Measurements from ENCODE around the gene PEX11G. TPM values are rescaled to one million over a fixed set of nuclear protein-coding genes. Genes with fewer than 3 reads are reported as not detected.

PEX11G gene
- total and polyA plus RNA-seq, 8 donors: 3.9 to 8.8 (median 5.5) TPM; not detected in 3

GRCh38 chr19:7469669-7470285 is 19.1 kb downstream of the PEX11G start:
- no peaks in the 10 kb centered on the region for H3K27me3 ChIP-seq
- no peak overlapping the region for H3K4me3 ChIP-seq
- TF ChIP-seq EP300 (IDR thresholded peaks at IDR 0.05) (no peak), POLR2A (IDR thresholded peaks at IDR 0.05) (no peak), CTCF (IDR thresholded peaks at IDR 0.05) (no peak), POLR2AphosphoS5 (IDR thresholded peaks at IDR 0.05) (no peak)
- peaks cover 71 to 83% (median 81%) of the 10 kb centered on the region in 4 donors for H3K36me3 ChIP-seq
- no peak for DNase-seq
- 88 to 94% (median 90%) methylated on average over 23 to 31 of the region's 31 CpGs for WGBS, 5 donors
- no peaks in the 10 kb centered on the region for H3K9me3 ChIP-seq
- no peak overlapping the region for H3K27ac ChIP-seq
- intact Hi-C loops (cut with DNase I; ENCODE audit: low total_unique reads): no loop called here
- no peaks in the 10 kb centered on the region for H3K4me1 ChIP-seq

GRCh38 chr19:7468840-7469239 is 20.0 kb downstream of the PEX11G start:
- intact Hi-C loops (cut with DNase I; ENCODE audit: low total_unique reads): no loop called here
- Histone ChIP-seq H3K36me3 (peaks cover 80 to 92% (median 91%) of the 10 kb centered on the region in 4 donors), H3K27me3 (no peaks in the 10 kb centered on the region), H3K27ac (no peak overlapping the region), H3K9me3 (no peaks in the 10 kb centered on the region), H3K4me3 (no peak overlapping the region), H3K4me1 (no peaks in the 10 kb centered on the region)
- TF ChIP-seq POLR2AphosphoS5 (IDR thresholded peaks at IDR 0.05): no peak
- TF ChIP-seq POLR2A (IDR thresholded peaks at IDR 0.05): no peak
- TF ChIP-seq CTCF (IDR thresholded peaks at IDR 0.05): no peak
- no peak for TF ChIP-seq EP300 (IDR thresholded peaks at IDR 0.05)
- no peak for DNase-seq
- WGBS, 5 donors: 86 to 92% (median 90%) methylated on average over 10 to 24 of the region's 24 CpGs

- Histone ChIP-seq H3K27ac (no peak overlapping the region), H3K4me1 (no peaks in the 10 kb centered on the region), H3K4me3 (no peak overlapping the region), H3K27me3 (no peaks in the 10 kb centered on the region), H3K36me3 (peaks cover 93 to 100% (median 100%) of the 10 kb centered on the region in 4 donors), H3K9me3 (no peaks in the 10 kb centered on the region)
- WGBS, 5 donors: 94 to 97% (median 97%) methylated on average over 77 to 86 of the region's 86 CpGs
- TF ChIP-seq CTCF (IDR thresholded peaks at IDR 0.05) (no peak), POLR2A (IDR thresholded peaks at IDR 0.05) (no peak), POLR2AphosphoS5 (IDR thresholded peaks at IDR 0.05) (no peak), EP300 (IDR thresholded peaks at IDR 0.05) (no peak)
- intact Hi-C loops (cut with DNase I; ENCODE audit: low total_unique reads): no loop called here
- no peak for DNase-seq
Measured at GRCh38 chr19:7467009-7467989, 21.5 kb downstream of the PEX11G start.

GRCh38 chr19:7463575-7463974 is 25.3 kb downstream of the PEX11G start:
- TF ChIP-seq POLR2A (IDR thresholded peaks at IDR 0.05) (no peak), EP300 (IDR thresholded peaks at IDR 0.05) (no peak), POLR2AphosphoS5 (IDR thresholded peaks at IDR 0.05) (no peak), CTCF (IDR thresholded peaks at IDR 0.05) (no peak)
- H3K36me3 ChIP-seq: peaks cover 90 to 100% (median 100%) of the 10 kb centered on the region in 4 donors
- 96 to 97% (median 96%) methylated on average over 18 to 23 of the region's 23 CpGs for WGBS, 5 donors

More at GRCh38 chr19:7463575-7463974, 25.3 kb downstream of the PEX11G start:
- H3K4me3 ChIP-seq: no peak overlapping the region
- no peaks in the 10 kb centered on the region for H3K27me3 ChIP-seq
- H3K27ac ChIP-seq: no peak overlapping the region
- no peak for DNase-seq
- no peaks in the 10 kb centered on the region for H3K4me1 ChIP-seq
- intact Hi-C loops (cut with DNase I; ENCODE audit: low total_unique reads): no loop called here
- H3K9me3 ChIP-seq: no peaks in the 10 kb centered on the region
